ENCODE measurements around the gene MCCC1.
A peak's percentile ranks its signal among the peaks of the same experiment; 100 is the strongest.

MCCC1 gene

GRCh38 chr3:182980204-182981037 is 118.9 kb downstream of the MCCC1 start, which contains the start of gene DCUN1D1:
Gene DCUN1D1 (minus strand): TSS chr3:182980538. CDS start chr3:182980489, 49 bp downstream.
- DNase-seq (ENCODE audit: low read depth), result peak; percentile 25

GRCh38 chr3:182979674-182980191 is 119.6 kb downstream of the MCCC1 start:
- no peak for DNase-seq (ENCODE audit: low read depth)

GRCh38 chr3:182979103-182979673 is 120.1 kb downstream of the MCCC1 start:
- no peak for DNase-seq (ENCODE audit: low read depth)

- no peak for DNase-seq (ENCODE audit: low read depth)
Measured at GRCh38 chr3:182978387-182978786, 120.9 kb downstream of the MCCC1 start.

GRCh38 chr3:182973047-182973446 is 126.2 kb downstream of the MCCC1 start:
- DNase-seq (ENCODE audit: low read depth), result no peak

- DNase-seq (ENCODE audit: low read depth), result no peak
Measured at GRCh38 chr3:182972387-182972786, 126.9 kb downstream of the MCCC1 start.

- DNase-seq (ENCODE audit: low read depth), result no peak
Measured at GRCh38 chr3:182971637-182972036, 127.7 kb downstream of the MCCC1 start.

GRCh38 chr3:182970811-182971418 is 128.4 kb downstream of the MCCC1 start:
- no peak for DNase-seq (ENCODE audit: low read depth)

GRCh38 chr3:182969853-182970252 is 129.4 kb downstream of the MCCC1 start:
- DNase-seq (ENCODE audit: low read depth), result no peak

- DNase-seq (ENCODE audit: low read depth), result peak; percentile 12
Measured at GRCh38 chr3:182969277-182969676, 130.0 kb downstream of the MCCC1 start.

- no peak for DNase-seq (ENCODE audit: low read depth)
Measured at GRCh38 chr3:182967218-182968204, 131.8 kb downstream of the MCCC1 start.

GRCh38 chr3:182965861-182966366 is 133.4 kb downstream of the MCCC1 start:
- no peak for DNase-seq (ENCODE audit: low read depth)

Data from GM04503 (cell line).